HL-60 (cell line): ENCODE measurements around the gene FAM222B.
"Not testable (repeated sequence)": the region's sequence is repeated elsewhere in the genome, so short reads cannot be mapped to it uniquely, and the experiment has no call there.

ENCODE experiments used
- GABPA ChIP-seq: IDR thresholded peaks from 2 replicates; pipeline ENCODE4 v1.6.1; 2012; ENCODE audit warnings: low read depth
- POLR2AphosphoS5 ChIP-seq: IDR thresholded peaks from 2 replicates; pipeline ENCODE4 v1.6.1; 2012; ENCODE audit warnings: low read depth
- TF ChIP-seq, protein P1 (sequence below): IDR thresholded peaks from one replicate; pipeline ENCODE4 v1.5.1; 2011; ENCODE audit warnings: low read length, control low read depth, inconsistent platforms; ENCODE audit not compliant: insufficient read depth
- TF ChIP-seq, protein P2 (sequence below): IDR thresholded peaks from 2 replicates; pipeline ENCODE4 v1.6.1; 2012; ENCODE audit warnings: low read depth; ENCODE audit not compliant: insufficient replicate concordance

DNA sequence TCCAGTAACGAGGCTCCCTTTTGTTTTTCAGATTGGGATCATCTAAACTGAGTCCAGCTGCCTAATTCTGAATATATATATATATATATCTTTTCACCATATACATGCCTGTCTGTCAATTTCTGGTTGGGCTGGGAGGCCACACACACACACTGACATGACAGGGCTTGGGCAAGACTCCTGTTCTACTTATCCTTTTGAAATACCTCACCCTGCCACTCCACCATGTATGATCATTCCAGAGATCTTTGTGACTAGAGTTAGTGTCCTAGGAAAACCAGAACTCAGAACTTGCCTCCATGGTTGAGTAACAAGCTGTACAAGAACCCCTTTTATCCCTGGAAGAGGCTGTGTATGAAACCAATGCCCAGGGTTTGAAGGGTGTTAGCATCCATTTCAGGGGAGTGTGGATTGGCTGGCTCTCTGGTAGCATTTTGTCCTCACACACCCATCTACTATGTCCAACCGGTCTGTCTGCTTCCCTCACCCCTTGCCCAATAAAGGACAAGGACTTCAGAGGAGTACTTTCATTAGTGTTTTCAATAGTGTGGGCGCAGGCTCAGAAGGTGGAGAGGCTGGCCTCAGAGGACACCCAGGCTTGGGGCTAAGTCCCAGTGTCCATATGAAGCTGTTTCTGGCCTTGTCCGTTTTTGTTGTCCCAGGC lies 118.6 kb downstream of the FAM222B start:
- TF ChIP-seq, protein P1, sequence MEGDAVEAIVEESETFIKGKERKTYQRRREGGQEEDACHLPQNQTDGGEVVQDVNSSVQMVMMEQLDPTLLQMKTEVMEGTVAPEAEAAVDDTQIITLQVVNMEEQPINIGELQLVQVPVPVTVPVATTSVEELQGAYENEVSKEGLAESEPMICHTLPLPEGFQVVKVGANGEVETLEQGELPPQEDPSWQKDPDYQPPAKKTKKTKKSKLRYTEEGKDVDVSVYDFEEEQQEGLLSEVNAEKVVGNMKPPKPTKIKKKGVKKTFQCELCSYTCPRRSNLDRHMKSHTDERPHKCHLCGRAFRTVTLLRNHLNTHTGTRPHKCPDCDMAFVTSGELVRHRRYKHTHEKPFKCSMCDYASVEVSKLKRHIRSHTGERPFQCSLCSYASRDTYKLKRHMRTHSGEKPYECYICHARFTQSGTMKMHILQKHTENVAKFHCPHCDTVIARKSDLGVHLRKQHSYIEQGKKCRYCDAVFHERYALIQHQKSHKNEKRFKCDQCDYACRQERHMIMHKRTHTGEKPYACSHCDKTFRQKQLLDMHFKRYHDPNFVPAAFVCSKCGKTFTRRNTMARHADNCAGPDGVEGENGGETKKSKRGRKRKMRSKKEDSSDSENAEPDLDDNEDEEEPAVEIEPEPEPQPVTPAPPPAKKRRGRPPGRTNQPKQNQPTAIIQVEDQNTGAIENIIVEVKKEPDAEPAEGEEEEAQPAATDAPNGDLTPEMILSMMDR, result not testable (repeated sequence)
- TF ChIP-seq, protein P2, sequence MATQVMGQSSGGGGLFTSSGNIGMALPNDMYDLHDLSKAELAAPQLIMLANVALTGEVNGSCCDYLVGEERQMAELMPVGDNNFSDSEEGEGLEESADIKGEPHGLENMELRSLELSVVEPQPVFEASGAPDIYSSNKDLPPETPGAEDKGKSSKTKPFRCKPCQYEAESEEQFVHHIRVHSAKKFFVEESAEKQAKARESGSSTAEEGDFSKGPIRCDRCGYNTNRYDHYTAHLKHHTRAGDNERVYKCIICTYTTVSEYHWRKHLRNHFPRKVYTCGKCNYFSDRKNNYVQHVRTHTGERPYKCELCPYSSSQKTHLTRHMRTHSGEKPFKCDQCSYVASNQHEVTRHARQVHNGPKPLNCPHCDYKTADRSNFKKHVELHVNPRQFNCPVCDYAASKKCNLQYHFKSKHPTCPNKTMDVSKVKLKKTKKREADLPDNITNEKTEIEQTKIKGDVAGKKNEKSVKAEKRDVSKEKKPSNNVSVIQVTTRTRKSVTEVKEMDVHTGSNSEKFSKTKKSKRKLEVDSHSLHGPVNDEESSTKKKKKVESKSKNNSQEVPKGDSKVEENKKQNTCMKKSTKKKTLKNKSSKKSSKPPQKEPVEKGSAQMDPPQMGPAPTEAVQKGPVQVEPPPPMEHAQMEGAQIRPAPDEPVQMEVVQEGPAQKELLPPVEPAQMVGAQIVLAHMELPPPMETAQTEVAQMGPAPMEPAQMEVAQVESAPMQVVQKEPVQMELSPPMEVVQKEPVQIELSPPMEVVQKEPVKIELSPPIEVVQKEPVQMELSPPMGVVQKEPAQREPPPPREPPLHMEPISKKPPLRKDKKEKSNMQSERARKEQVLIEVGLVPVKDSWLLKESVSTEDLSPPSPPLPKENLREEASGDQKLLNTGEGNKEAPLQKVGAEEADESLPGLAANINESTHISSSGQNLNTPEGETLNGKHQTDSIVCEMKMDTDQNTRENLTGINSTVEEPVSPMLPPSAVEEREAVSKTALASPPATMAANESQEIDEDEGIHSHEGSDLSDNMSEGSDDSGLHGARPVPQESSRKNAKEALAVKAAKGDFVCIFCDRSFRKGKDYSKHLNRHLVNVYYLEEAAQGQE, result not testable (repeated sequence)
- TF ChIP-seq POLR2AphosphoS5, GABPA: not testable (repeated sequence)
